HEK293 (cell line): ENCODE data around the gene SERPINE2.
A peak's percentile ranks its signal among the peaks of the same experiment; 100 is the strongest.

Experiments
- FEZF1 ChIP-seq: fragments of 450-650 bp; formaldehyde crosslinking; IDR thresholded peaks from 2 replicates; pipeline ENCODE4 v1.5.1; 2016; ENCODE audit warnings: missing biosample characterization, missing genetic modification characterization
- HOXA7 ChIP-seq: sonication (generic); formaldehyde crosslinking; IDR thresholded peaks from 2 replicates; pipeline ENCODE4 v1.8.1; 2022; ENCODE audit warnings: missing genetic modification reagents, borderline replicate concordance
- KLF8 ChIP-seq: fragments of 450-650 bp; formaldehyde crosslinking; IDR thresholded peaks from 2 replicates; pipeline ENCODE4 v1.5.1; 2016; ENCODE audit warnings: missing biosample characterization, missing genetic modification characterization
- OSR2 ChIP-seq: fragments of 450-650 bp; formaldehyde crosslinking; IDR thresholded peaks from 2 replicates; pipeline ENCODE4 v1.5.1; 2016; ENCODE audit warnings: missing biosample characterization, missing genetic modification characterization
- WT1 ChIP-seq: fragments of 450-650 bp; formaldehyde crosslinking; IDR thresholded peaks from 2 replicates; pipeline ENCODE4 v1.5.1; 2016; ENCODE audit warnings: missing biosample characterization, missing genetic modification characterization
- ZBTB20 ChIP-seq: fragments of 450-650 bp; formaldehyde crosslinking; IDR thresholded peaks from 2 replicates; pipeline ENCODE4 v1.5.1; 2016; ENCODE audit warnings: missing biosample characterization, missing genetic modification characterization
- ZEB2 ChIP-seq: fragments of 450-650 bp; formaldehyde crosslinking; IDR thresholded peaks from 2 replicates; pipeline ENCODE4 v1.5.1; 2016; ENCODE audit warnings: missing biosample characterization, missing genetic modification characterization
- ZNF132 ChIP-seq: fragments of 450-650 bp; formaldehyde crosslinking; IDR thresholded peaks from 2 replicates; pipeline ENCODE4 v1.5.1; 2017; ENCODE audit warnings: missing biosample characterization, missing genetic modification characterization, borderline replicate concordance
- ZNF138 ChIP-seq: fragments of 450-650 bp; formaldehyde crosslinking; IDR thresholded peaks from 2 replicates; pipeline ENCODE4 v1.5.1; 2016; ENCODE audit warnings: missing biosample characterization, missing genetic modification characterization, borderline replicate concordance
- ZNF16 ChIP-seq: fragments of 450-650 bp; formaldehyde crosslinking; IDR thresholded peaks from 2 replicates; pipeline ENCODE4 v1.5.1; 2016; ENCODE audit warnings: low read depth, missing biosample characterization, missing genetic modification characterization
- ZNF211 ChIP-seq: fragments of 450-650 bp; formaldehyde crosslinking; IDR thresholded peaks from 2 replicates; pipeline ENCODE4 v1.5.1; 2016; ENCODE audit warnings: low read depth, missing biosample characterization, missing genetic modification characterization
- ZNF223 ChIP-seq: fragments of 450-650 bp; formaldehyde crosslinking; IDR thresholded peaks from 2 replicates; pipeline ENCODE4 v1.5.1; 2016; ENCODE audit warnings: missing biosample characterization, missing genetic modification characterization
- ZNF24 ChIP-seq: fragments of 450-650 bp; formaldehyde crosslinking; IDR thresholded peaks from 2 replicates; pipeline ENCODE4 v1.5.1; 2016; ENCODE audit warnings: missing biosample characterization, missing genetic modification characterization
- ZNF266 ChIP-seq: fragments of 450-650 bp; formaldehyde crosslinking; IDR thresholded peaks from 2 replicates; pipeline ENCODE4 v1.5.1; 2016; ENCODE audit warnings: missing biosample characterization, missing genetic modification characterization, low read depth
- ZNF335 ChIP-seq: fragments of 450-650 bp; formaldehyde crosslinking; conservative IDR thresholded peaks from 2 replicates; pipeline ENCODE4 v1.5.1; 2016; ENCODE audit warnings: missing biosample characterization, missing genetic modification characterization
- ZNF416 ChIP-seq: fragments of 450-650 bp; formaldehyde crosslinking; IDR thresholded peaks from 2 replicates; pipeline ENCODE4 v1.5.1; 2016; ENCODE audit warnings: missing biosample characterization, missing genetic modification characterization
- ZNF423 ChIP-seq: fragments of 450-650 bp; formaldehyde crosslinking; IDR thresholded peaks from 2 replicates; pipeline ENCODE4 v1.5.1; 2016; ENCODE audit warnings: missing biosample characterization, missing genetic modification characterization
- ZNF514 ChIP-seq: fragments of 450-650 bp; formaldehyde crosslinking; IDR thresholded peaks from 2 replicates; pipeline ENCODE4 v1.5.1; 2016; ENCODE audit warnings: missing biosample characterization, missing genetic modification characterization
- ZNF544 ChIP-seq: fragments of 450-650 bp; formaldehyde crosslinking; IDR thresholded peaks from 2 replicates; pipeline ENCODE4 v1.5.0; 2017; ENCODE audit warnings: missing biosample characterization, missing genetic modification characterization
- ZNF548 ChIP-seq: fragments of 450-650 bp; formaldehyde crosslinking; IDR thresholded peaks from 2 replicates; pipeline ENCODE4 v1.5.1; 2016; ENCODE audit warnings: missing biosample characterization, missing genetic modification characterization
- ZNF561 ChIP-seq: fragments of 450-650 bp; IDR thresholded peaks from 2 replicates; pipeline ENCODE4 v1.5.1; 2018; ENCODE audit warnings: missing biosample characterization, missing genetic modification characterization, borderline replicate concordance
- ZNF596 ChIP-seq: fragments of 450-650 bp; IDR thresholded peaks from 2 replicates; pipeline ENCODE4 v1.5.0; 2018; ENCODE audit warnings: missing biosample characterization, mild to moderate bottlenecking, missing genetic modification characterization, moderate library complexity
- ZNF621 ChIP-seq: fragments of 450-650 bp; formaldehyde crosslinking; IDR thresholded peaks from 2 replicates; pipeline ENCODE4 v1.5.1; 2017; ENCODE audit warnings: missing biosample characterization, missing genetic modification characterization
- ZNF777 ChIP-seq: fragments of 450-650 bp; formaldehyde crosslinking; IDR thresholded peaks from 2 replicates; pipeline ENCODE4 v1.5.1; 2017; ENCODE audit warnings: missing biosample characterization, missing genetic modification characterization, borderline replicate concordance
- ZNF791 ChIP-seq: fragments of 450-650 bp; formaldehyde crosslinking; IDR thresholded peaks from 2 replicates; pipeline ENCODE4 v1.5.1; 2016; ENCODE audit warnings: missing biosample characterization, missing genetic modification characterization
- ZXDB ChIP-seq: fragments of 450-650 bp; formaldehyde crosslinking; IDR thresholded peaks from 2 replicates; pipeline ENCODE4 v1.5.1; 2016; ENCODE audit warnings: missing biosample characterization, missing genetic modification characterization
- TF ChIP-seq, protein P1 (sequence below): fragments of 450-650 bp; formaldehyde crosslinking; IDR thresholded peaks from 2 replicates; pipeline ENCODE4 v1.5.1; 2016; ENCODE audit warnings: missing biosample characterization, missing genetic modification characterization, low read depth
- TF ChIP-seq, protein P2 (sequence below): fragments of 450-650 bp; formaldehyde crosslinking; IDR thresholded peaks from 2 replicates; pipeline ENCODE4 v1.5.1; 2016; ENCODE audit warnings: missing biosample characterization, missing genetic modification characterization
- TF ChIP-seq, protein P3 (sequence below): fragments of 450-650 bp; formaldehyde crosslinking; IDR thresholded peaks from 2 replicates; pipeline ENCODE4 v1.5.1; 2017; ENCODE audit warnings: missing biosample characterization, mild to moderate bottlenecking, missing genetic modification characterization, moderate library complexity
- TF ChIP-seq, protein P4 (sequence below): fragments of 450-650 bp; formaldehyde crosslinking; conservative IDR thresholded peaks from 2 replicates; pipeline ENCODE4 v1.5.1; 2016; ENCODE audit warnings: low read depth, missing biosample characterization, missing genetic modification characterization

SERPINE2 gene

DNA sequence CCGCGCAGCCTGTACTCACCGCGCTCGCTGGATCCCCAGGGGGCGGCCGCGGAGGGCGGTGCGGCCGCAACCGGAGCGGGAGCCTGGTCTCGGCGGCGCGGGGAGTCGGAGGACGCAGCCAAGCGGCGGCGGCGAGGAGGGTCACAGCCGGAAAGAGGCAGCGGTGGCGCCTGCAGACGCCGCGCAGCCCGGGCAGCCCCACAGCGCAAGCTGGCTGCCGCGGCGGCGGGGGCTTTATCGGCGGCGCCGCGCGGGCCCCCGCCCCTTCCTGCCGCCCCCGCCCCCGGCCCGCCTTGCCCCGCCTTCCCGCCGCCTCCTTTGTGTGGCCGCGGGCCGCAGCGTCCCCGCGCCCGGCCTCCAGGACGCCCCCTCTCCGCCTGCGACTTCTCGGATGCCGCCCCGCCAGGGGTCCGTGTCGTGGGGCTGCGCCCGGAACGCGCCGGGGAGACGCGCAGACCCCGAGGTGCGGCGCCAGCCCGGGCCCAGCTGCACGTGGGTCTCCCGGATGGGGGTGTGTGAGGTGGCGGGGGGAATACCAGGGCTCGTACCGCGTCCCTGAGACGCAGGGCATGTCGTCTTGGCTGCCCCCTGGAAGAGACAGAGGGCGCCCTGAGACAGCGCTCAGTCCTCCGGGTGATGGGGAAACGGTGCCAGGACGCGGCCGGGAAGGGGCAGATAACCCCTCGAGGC is at the start of gene SERPINE2 (continued):
- TF ChIP-seq, protein P1, sequence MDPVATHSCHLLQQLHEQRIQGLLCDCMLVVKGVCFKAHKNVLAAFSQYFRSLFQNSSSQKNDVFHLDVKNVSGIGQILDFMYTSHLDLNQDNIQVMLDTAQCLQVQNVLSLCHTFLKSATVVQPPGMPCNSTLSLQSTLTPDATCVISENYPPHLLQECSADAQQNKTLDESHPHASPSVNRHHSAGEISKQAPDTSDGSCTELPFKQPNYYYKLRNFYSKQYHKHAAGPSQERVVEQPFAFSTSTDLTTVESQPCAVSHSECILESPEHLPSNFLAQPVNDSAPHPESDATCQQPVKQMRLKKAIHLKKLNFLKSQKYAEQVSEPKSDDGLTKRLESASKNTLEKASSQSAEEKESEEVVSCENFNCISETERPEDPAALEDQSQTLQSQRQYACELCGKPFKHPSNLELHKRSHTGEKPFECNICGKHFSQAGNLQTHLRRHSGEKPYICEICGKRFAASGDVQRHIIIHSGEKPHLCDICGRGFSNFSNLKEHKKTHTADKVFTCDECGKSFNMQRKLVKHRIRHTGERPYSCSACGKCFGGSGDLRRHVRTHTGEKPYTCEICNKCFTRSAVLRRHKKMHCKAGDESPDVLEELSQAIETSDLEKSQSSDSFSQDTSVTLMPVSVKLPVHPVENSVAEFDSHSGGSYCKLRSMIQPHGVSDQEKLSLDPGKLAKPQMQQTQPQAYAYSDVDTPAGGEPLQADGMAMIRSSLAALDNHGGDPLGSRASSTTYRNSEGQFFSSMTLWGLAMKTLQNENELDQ: no peak
- TF ChIP-seq ZNF514 (tag by site-specific recombination) (no peak), WT1 (tag by site-specific recombination) (no peak), ZNF596 (tag by site-specific recombination) (no peak), HOXA7 (CRISPR knock-in tag) (no peak), ZNF138 (tag by site-specific recombination) (no peak), ZNF416 (tag by site-specific recombination) (no peak), ZNF548 (tag by site-specific recombination) (no peak), ZNF423 (peak; percentile 67), ZNF223 (tag by site-specific recombination) (no peak), KLF8 (tag by site-specific recombination) (peak; percentile 29; the same call in 1 of the 2 replicates), ZBTB20 (peak; percentile 88), ZNF335 (tag by site-specific recombination) (no peak), ZNF561 (tag by site-specific recombination) (peak; percentile 44), ZEB2 (no peak), ZNF621 (tag by site-specific recombination) (no peak), ZNF132 (tag by site-specific recombination) (no peak), ZNF211 (tag by site-specific recombination) (no peak), ZNF544 (tag by site-specific recombination) (no peak), ZNF266 (no peak), ZNF16 (tag by site-specific recombination) (no peak), ZXDB (tag by site-specific recombination) (peak; percentile 42; the same call in 1 of the 2 replicates), ZNF777 (tag by site-specific recombination) (peak; percentile 33; the same call in 1 of the 2 replicates), ZNF24 (no peak), ZNF791 (no peak), FEZF1 (tag by site-specific recombination) (no peak), OSR2 (tag by site-specific recombination) (no peak)
- TF ChIP-seq, protein P2, sequence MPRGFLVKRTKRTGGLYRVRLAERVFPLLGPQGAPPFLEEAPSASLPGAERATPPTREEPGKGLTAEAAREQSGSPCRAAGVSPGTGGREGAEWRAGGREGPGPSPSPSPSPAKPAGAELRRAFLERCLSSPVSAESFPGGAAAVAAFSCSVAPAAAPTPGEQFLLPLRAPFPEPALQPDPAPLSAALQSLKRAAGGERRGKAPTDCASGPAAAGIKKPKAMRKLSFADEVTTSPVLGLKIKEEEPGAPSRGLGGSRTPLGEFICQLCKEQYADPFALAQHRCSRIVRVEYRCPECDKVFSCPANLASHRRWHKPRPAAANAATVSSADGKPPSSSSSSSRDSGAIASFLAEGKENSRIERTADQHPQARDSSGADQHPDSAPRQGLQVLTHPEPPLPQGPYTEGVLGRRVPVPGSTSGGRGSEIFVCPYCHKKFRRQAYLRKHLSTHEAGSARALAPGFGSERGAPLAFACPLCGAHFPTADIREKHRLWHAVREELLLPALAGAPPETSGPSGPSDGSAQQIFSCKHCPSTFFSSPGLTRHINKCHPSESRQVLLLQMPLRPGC: no peak
- TF ChIP-seq, protein P3, sequence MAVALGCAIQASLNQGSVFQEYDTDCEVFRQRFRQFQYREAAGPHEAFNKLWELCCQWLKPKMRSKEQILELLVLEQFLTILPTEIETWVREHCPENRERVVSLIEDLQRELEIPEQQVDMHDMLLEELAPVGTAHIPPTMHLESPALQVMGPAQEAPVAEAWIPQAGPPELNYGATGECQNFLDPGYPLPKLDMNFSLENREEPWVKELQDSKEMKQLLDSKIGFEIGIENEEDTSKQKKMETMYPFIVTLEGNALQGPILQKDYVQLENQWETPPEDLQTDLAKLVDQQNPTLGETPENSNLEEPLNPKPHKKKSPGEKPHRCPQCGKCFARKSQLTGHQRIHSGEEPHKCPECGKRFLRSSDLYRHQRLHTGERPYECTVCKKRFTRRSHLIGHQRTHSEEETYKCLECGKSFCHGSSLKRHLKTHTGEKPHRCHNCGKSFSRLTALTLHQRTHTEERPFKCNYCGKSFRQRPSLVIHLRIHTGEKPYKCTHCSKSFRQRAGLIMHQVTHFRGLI (tag by site-specific recombination): no peak
- TF ChIP-seq, protein P4, sequence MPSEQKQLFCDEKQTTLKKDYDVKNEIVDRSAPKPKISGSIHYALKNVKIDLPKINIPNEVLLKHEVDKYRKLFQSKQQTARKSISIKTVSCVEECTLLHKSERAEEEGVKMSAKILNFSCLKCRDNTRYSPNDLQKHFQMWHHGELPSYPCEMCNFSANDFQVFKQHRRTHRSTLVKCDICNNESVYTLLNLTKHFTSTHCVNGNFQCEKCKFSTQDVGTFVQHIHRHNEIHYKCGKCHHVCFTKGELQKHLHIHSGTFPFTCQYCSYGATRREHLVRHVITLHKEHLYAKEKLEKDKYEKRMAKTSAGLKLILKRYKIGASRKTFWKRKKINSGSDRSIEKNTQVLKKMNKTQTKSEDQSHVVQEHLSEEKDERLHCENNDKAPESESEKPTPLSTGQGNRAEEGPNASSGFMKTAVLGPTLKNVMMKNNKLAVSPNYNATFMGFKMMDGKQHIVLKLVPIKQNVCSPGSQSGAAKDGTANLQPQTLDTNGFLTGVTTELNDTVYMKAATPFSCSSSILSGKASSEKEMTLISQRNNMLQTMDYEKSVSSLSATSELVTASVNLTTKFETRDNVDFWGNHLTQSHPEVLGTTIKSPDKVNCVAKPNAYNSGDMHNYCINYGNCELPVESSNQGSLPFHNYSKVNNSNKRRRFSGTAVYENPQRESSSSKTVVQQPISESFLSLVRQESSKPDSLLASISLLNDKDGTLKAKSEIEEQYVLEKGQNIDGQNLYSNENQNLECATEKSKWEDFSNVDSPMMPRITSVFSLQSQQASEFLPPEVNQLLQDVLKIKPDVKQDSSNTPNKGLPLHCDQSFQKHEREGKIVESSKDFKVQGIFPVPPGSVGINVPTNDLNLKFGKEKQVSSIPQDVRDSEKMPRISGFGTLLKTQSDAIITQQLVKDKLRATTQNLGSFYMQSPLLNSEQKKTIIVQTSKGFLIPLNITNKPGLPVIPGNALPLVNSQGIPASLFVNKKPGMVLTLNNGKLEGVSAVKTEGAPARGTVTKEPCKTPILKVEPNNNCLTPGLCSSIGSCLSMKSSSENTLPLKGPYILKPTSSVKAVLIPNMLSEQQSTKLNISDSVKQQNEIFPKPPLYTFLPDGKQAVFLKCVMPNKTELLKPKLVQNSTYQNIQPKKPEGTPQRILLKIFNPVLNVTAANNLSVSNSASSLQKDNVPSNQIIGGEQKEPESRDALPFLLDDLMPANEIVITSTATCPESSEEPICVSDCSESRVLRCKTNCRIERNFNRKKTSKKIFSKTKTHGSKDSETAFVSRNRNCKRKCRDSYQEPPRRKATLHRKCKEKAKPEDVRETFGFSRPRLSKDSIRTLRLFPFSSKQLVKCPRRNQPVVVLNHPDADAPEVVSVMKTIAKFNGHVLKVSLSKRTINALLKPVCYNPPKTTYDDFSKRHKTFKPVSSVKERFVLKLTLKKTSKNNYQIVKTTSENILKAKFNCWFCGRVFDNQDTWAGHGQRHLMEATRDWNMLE: no peak
